NB4 (cell line): ENCODE measurements around the gene RASD1.

ENCODE experiments used
- CTCF ChIP-seq: IDR thresholded peaks from one replicate; pipeline ENCODE4 v1.5.1; 2012; ENCODE audit warnings: low read depth, low read length
- POLR2A ChIP-seq: IDR thresholded peaks from 2 replicates; pipeline ENCODE4 v1.6.1; 2011; ENCODE audit warnings: mild to moderate bottlenecking; ENCODE audit not compliant: insufficient read length; ENCODE audit errors: extremely low read depth

- TF ChIP-seq CTCF (no peak), POLR2A (no peak)
Measured at GRCh38 chr17:17527534-17527933, 31.3 kb upstream of the RASD1 start.
